Measurements from ENCODE around the gene PYGL.
"Not testable (repeated sequence)": the region's sequence is repeated elsewhere in the genome, so short reads cannot be mapped to it uniquely, and the experiment has no call there.

The PYGL gene

GRCh38 chr14:50943943-50944646 lies at the start of gene PYGL:
PYGL (minus strand) TSS chr14:50944483; CDS start chr14:50944403, 80 bp downstream.
- DNase-seq = no peak

GRCh38 chr14:50985859-50986331 lies 41.6 kb upstream of the PYGL start:
- no peak for DNase-seq

- DNase-seq = no peak
Measured at GRCh38 chr14:50985124-50985858, 41.0 kb upstream of the PYGL start.

GRCh38 chr14:50984036-50984710 lies 39.9 kb upstream of the PYGL start:
- DNase-seq = no peak

GRCh38 chr14:50979941-50980850 lies 35.9 kb upstream of the PYGL start:
- no peak for DNase-seq

GRCh38 chr14:50978888-50979287 lies 34.6 kb upstream of the PYGL start:
- DNase-seq = no peak

GRCh38 chr14:50978529-50978871 lies 34.2 kb upstream of the PYGL start:
- no peak for DNase-seq

GRCh38 chr14:50977863-50978528 lies 33.7 kb upstream of the PYGL start:
- no peak for DNase-seq

- DNase-seq = no peak
Measured at GRCh38 chr14:50974118-50974517, 29.8 kb upstream of the PYGL start.

- no peak for DNase-seq
Measured at GRCh38 chr14:50972734-50973133, 28.5 kb upstream of the PYGL start.

GRCh38 chr14:50970886-50971781 lies 26.9 kb upstream of the PYGL start:
- DNase-seq = no peak

- no peak for DNase-seq
Measured at GRCh38 chr14:50967790-50968189, 23.5 kb upstream of the PYGL start.

- no peak for DNase-seq
Measured at GRCh38 chr14:50967103-50967502, 22.8 kb upstream of the PYGL start.

- DNase-seq = no peak
Measured at GRCh38 chr14:50964683-50965390, 20.6 kb upstream of the PYGL start.

GRCh38 chr14:50963919-50964318 lies 19.6 kb upstream of the PYGL start:
- no peak for DNase-seq

- DNase-seq = no peak
Measured at GRCh38 chr14:50961605-50962221, 17.4 kb upstream of the PYGL start.

GRCh38 chr14:50957296-50957695 lies 13.0 kb upstream of the PYGL start:
- no peak for DNase-seq

- DNase-seq = not testable (repeated sequence)
Measured at GRCh38 chr14:50956421-50956820, 12.1 kb upstream of the PYGL start.

GRCh38 chr14:50955373-50956043 lies 11.2 kb upstream of the PYGL start:
- DNase-seq = no peak

Data from cortex of kidney (tissue), 1 donor.